Effector memory CD4-positive, alpha-beta T cell (primary cell): ENCODE measurements around the gene RASGRP3.

ENCODE experiments used
- DNase-seq, 3 donors: peaks; one replicate each; pipeline ENCODE4 v3.0.0-alpha.2; 2020
- H3K27ac ChIP-seq: 2 replicates; pipeline ENCODE4 v1.7.0; 2013; ENCODE audit warnings: mild to moderate bottlenecking, low read length, moderate library complexity; ENCODE audit not compliant: insufficient read depth, poor library complexity, severe bottlenecking
- H3K27me3 ChIP-seq: replicated peaks from 2 replicates; pipeline ENCODE4 v1.7.0; 2013; ENCODE audit warnings: mild to moderate bottlenecking, low read length; ENCODE audit not compliant: insufficient read depth, control insufficient read depth, poor library complexity, severe bottlenecking
- H3K36me3 ChIP-seq: 2 replicates; pipeline ENCODE4 v1.7.0; 2013; ENCODE audit warnings: mild to moderate bottlenecking, low read length, moderate library complexity; ENCODE audit not compliant: control insufficient read depth, insufficient read depth
- H3K4me1 ChIP-seq: 2 replicates; pipeline ENCODE4 v1.7.0; 2013; ENCODE audit warnings: low read length, mild to moderate bottlenecking; ENCODE audit not compliant: control insufficient read depth, insufficient read depth, poor library complexity, severe bottlenecking
- H3K4me3 ChIP-seq: 2 replicates; pipeline ENCODE4 v1.7.0; 2013; ENCODE audit warnings: low read length, low read depth, mild to moderate bottlenecking; ENCODE audit not compliant: insufficient read depth, poor library complexity, severe bottlenecking
- H3K9me3 ChIP-seq: 2 replicates; pipeline ENCODE4 v1.7.0; 2013; ENCODE audit warnings: mild to moderate bottlenecking, low read length, moderate library complexity; ENCODE audit not compliant: control insufficient read depth

RASGRP3 gene

GRCh38 chr2:33607251-33607721 lies 130.8 kb downstream of the RASGRP3 start:
- H3K27me3 ChIP-seq = no peaks in the 10 kb centered on the region
- no peaks in the 10 kb centered on the region for H3K9me3 ChIP-seq
- no peaks in the 10 kb centered on the region for H3K4me1 ChIP-seq
- DNase-seq = no peak
- no peaks in the 10 kb centered on the region for H3K36me3 ChIP-seq
- no peak overlapping the region for H3K4me3 ChIP-seq
- no peak overlapping the region for H3K27ac ChIP-seq

- no peak for DNase-seq
- no peaks in the 10 kb centered on the region for H3K27me3 ChIP-seq
- no peaks in the 10 kb centered on the region for H3K36me3 ChIP-seq
- H3K4me1 ChIP-seq = no peaks in the 10 kb centered on the region
- no peak overlapping the region for H3K4me3 ChIP-seq
- H3K27ac ChIP-seq = no peak overlapping the region
- H3K9me3 ChIP-seq = no peaks in the 10 kb centered on the region
Observed at GRCh38 chr2:33607905-33608304, 131.5 kb downstream of the RASGRP3 start.

GRCh38 chr2:33614190-33614589 lies 137.7 kb downstream of the RASGRP3 start:
- H3K36me3 ChIP-seq = no peaks in the 10 kb centered on the region
- H3K27ac ChIP-seq = no peak overlapping the region
- no peak for DNase-seq
- H3K4me1 ChIP-seq = no peaks in the 10 kb centered on the region
- no peaks in the 10 kb centered on the region for H3K27me3 ChIP-seq
- H3K9me3 ChIP-seq = no peaks in the 10 kb centered on the region
- H3K4me3 ChIP-seq = no peak overlapping the region
